K562 (cell line): ENCODE results near the gene SGMS1. TPM values are rescaled to one million over a fixed set of nuclear protein-coding genes. Genes with fewer than 3 reads are reported as not detected.

ENCODE experiments used
- ATAC-seq: fragments of 200-7000 bp; cut with Tn5 transposase; 3 replicates; pipeline ENCODE4 v1.9.1; 2020; ENCODE audit warnings: moderate library complexity
- BruUV-seq: library from RNA; stranded (reverse); fragments of 400-500 nt; replicated peaks from 2 replicates; lab custom pipeline; 2021; lab: Mats Ljungman, UMichigan
- CTCF ChIA-PET: fragments of 300-600 bp; formaldehyde crosslinking; extraction: SDS; loops from one replicate; lab custom pipeline; 2021; ENCODE audit warnings: low intra/inter-chr PET ratio; lab: Yijun Ruan, JAX
- POLR2A ChIA-PET: fragments of 300-600, 350-650 bp; sonication (Branson Sonifier 250); formaldehyde crosslinking; extraction: SDS; loops from one replicate; lab custom pipeline; 2021; ENCODE audit warnings: antibody characterized with exemption, inconsistent platforms; lab: Yijun Ruan, JAX
- DNase-seq, 4 experiments: peaks; one replicate each; pipeline versions ENCODE4 v3.0.0 to v3.0.0-alpha.2; 2011 to 2018; ENCODE audit warnings: low spot score in 3 of 4, mixed read lengths in 3 of 4; ENCODE audit errors: extremely low read depth in 1 of 4
- FAIRE-seq: peaks from 2 replicates; lab custom pipeline; 2011; peaks lifted over from hg19 to GRCh38; lab: Jason Lieb, UNC
- H2AFZ ChIP-seq: 2 replicates; pipeline ENCODE4 v1.6.0; 2011; ENCODE audit warnings: low read depth, low read length, control low read depth, inconsistent platforms
- H3K27ac ChIP-seq: fragments of 200-600 bp; 3 replicates; pipeline ENCODE4 v1.8.0; 2011; ENCODE audit warnings: low read depth, mild to moderate bottlenecking, control low read depth, inconsistent platforms, low read length, moderate library complexity, mixed read lengths; ENCODE audit errors: extremely low read depth
- H3K27me3 ChIP-seq, 2 experiments: fragments of 300-600 bp in 1 of 2; 2 replicates in 1 of 2; 3 replicates in 1 of 2; pipeline versions ENCODE4 v1.6.0 to v1.8.0; 2011; ENCODE audit warnings: inconsistent platforms in 2 of 2, low read length in 2 of 2, mild to moderate bottlenecking in 1 of 2, mixed read lengths in 1 of 2, moderate library complexity in 1 of 2; ENCODE audit not compliant: control insufficient read depth in 2 of 2, insufficient read depth in 2 of 2
- H3K36me3 ChIP-seq: fragments of 300-600 bp; 3 replicates; pipeline ENCODE4 v1.8.0; 2011; ENCODE audit warnings: mild to moderate bottlenecking, low read length, inconsistent platforms; ENCODE audit not compliant: control insufficient read depth, insufficient read depth
- H3K4me1 ChIP-seq, 2 experiments: fragments of 200-600 bp in 1 of 2; replicated peaks in 1 of 2; 2 replicates in 1 of 2; 3 replicates in 1 of 2; pipeline versions ENCODE4 v1.5.1 to v1.8.0; 2011; ENCODE audit warnings: inconsistent platforms in 2 of 2, low read length in 2 of 2, mild to moderate bottlenecking in 1 of 2, mixed read lengths in 1 of 2, moderate library complexity in 1 of 2; ENCODE audit not compliant: control insufficient read depth in 2 of 2, insufficient read depth in 2 of 2
- H3K4me2 ChIP-seq: 2 replicates; pipeline ENCODE4 v1.6.1; 2011; ENCODE audit warnings: low read length, control low read depth, inconsistent platforms, mixed read lengths; ENCODE audit not compliant: insufficient read depth
- H3K4me3 ChIP-seq: fragments of 200-600 bp; sonication (generic), shearing (Covaris generic); 2 replicates; pipeline ENCODE4 v1.5.1; 2016; ENCODE audit warnings: control low read depth, inconsistent platforms
- H3K79me2 ChIP-seq: fragments of 200-600 bp; 3 replicates; pipeline ENCODE4 v1.8.0; 2011; ENCODE audit warnings: low read length, inconsistent platforms; ENCODE audit not compliant: control insufficient read depth, insufficient read depth
- H3K9ac ChIP-seq, 2 experiments: 2 replicates each; pipeline versions ENCODE4 v1.6.0 to v1.6.1; 2011; ENCODE audit warnings: low read depth in 2 of 2, low read length in 2 of 2, control low read depth in 1 of 2, inconsistent platforms in 1 of 2, mild to moderate bottlenecking in 1 of 2, mixed read lengths in 1 of 2; ENCODE audit not compliant: insufficient read depth in 1 of 2
- H3K9me1 ChIP-seq: one replicate; pipeline ENCODE4 v1.6.0; 2011; ENCODE audit warnings: inconsistent platforms, mild to moderate bottlenecking, low read length, moderate library complexity; ENCODE audit not compliant: control insufficient read depth, insufficient read depth
- H3K9me3 ChIP-seq: replicated peaks from 2 replicates; pipeline ENCODE4 v1.5.1; 2011; ENCODE audit warnings: low read depth, low read length, inconsistent platforms; ENCODE audit not compliant: control insufficient read depth, insufficient read depth
- H4K20me1 ChIP-seq: replicated peaks from 2 replicates; pipeline ENCODE4 v1.6.1; 2011; ENCODE audit warnings: low read length, inconsistent platforms, mixed read lengths; ENCODE audit not compliant: control insufficient read depth, insufficient read depth
- KLF1 ChIP-seq: fragments of 450-650 bp; IDR thresholded peaks from 2 replicates; pipeline ENCODE4 v1.6.1; 2016; ENCODE audit warnings: missing genetic modification characterization, missing compliant biosample characterization
- TAF7 ChIP-seq: fragments of 450-650 bp; IDR thresholded peaks from 2 replicates; pipeline ENCODE4 v1.6.1; 2016; ENCODE audit warnings: missing genetic modification characterization, missing compliant biosample characterization
- ZNF347 ChIP-seq: fragments of 450-650 bp; formaldehyde crosslinking; IDR thresholded peaks from 2 replicates; pipeline ENCODE4 v1.4.0; 2020; ENCODE audit warnings: low read depth, mild to moderate bottlenecking, moderate library complexity
- WGBS: fragments of 100-300 bp; shearing (Covaris generic); methylation state at CpG from one replicate; pipeline ENCODE4 v1.1.6; 2016; ENCODE audit warnings: low coverage, mixed read lengths; ENCODE audit not compliant: insufficient coverage; ENCODE audit errors: missing lambda C conversion rate; 5-methylcytosine and 5-hydroxymethylcytosine counted together
- in situ Hi-C: fragments of 300-500 bp; cut with MboI; formaldehyde crosslinking; loops from 4 replicates; pipeline ENCODE4 v1.15.0; 2018; ENCODE audit warnings: inconsistent platforms, mixed read lengths
- intact Hi-C: fragments of 100-400 bp; cut with micrococcal nuclease; formaldehyde crosslinking; loops from 2 replicates; pipeline ENCODE4 v1.14.2; 2022
- polyA plus RNA-seq, 8 experiments: library from polyadenylated mRNA; depleted of rRNA in 4 of 8; stranded (reverse) in 5 of 8; unstranded in 3 of 8; fragments of >200 nt; fragmentation: Nextera tagmentation in 2 of 8; fragmentation: Illumina TruSeq in 1 of 8; extraction: Ambion mirVana in 2 of 8; extraction: Trizol in 1 of 8; gene quantifications; 2 replicates each; pipeline versions ENCODE4 v1.2.1 to v1.2.3, GENCODE V29; 2011 to 2014; ENCODE audit warnings: inconsistent platforms in 1 of 8, missing spikeins in 1 of 8
- total RNA-seq, 7 experiments: library from RNA; depleted of rRNA in 6 of 7; stranded (reverse); fragments of >200 nt in 6 of 7; fragmentation: Illumina TruSeq in 2 of 7; extraction: Trizol in 2 of 7; gene quantifications; 2 replicates each; pipeline versions ENCODE4 v1.2.1 to v1.2.3, GENCODE V29; 2011 to 2021; ENCODE audit warnings: low replicate concordance in 1 of 7
- TF ChIP-seq, protein P1 (sequence below): sonication (generic); formaldehyde crosslinking; IDR thresholded peaks from 2 replicates; pipeline ENCODE4 v1.8.1; 2023; ENCODE audit warnings: mild to moderate bottlenecking, missing genetic modification reagents
- TF ChIP-seq, protein P2 (sequence below): sonication (generic); formaldehyde crosslinking; IDR thresholded peaks from 2 replicates; pipeline ENCODE4 v1.8.1; 2022; ENCODE audit warnings: missing genetic modification reagents
- TF ChIP-seq, protein P3 (sequence below): fragments of 450-650 bp; IDR thresholded peaks from 2 replicates; pipeline ENCODE4 v1.6.1; 2016; ENCODE audit warnings: low read depth

Gene SGMS1
- total and polyA plus RNA-seq, 9 of the 15 experiments (the other 6 are each of a cell fraction or from before 2014, with no cell fraction given), result 22.6 to 232 (median 82.2) TPM

DNA sequence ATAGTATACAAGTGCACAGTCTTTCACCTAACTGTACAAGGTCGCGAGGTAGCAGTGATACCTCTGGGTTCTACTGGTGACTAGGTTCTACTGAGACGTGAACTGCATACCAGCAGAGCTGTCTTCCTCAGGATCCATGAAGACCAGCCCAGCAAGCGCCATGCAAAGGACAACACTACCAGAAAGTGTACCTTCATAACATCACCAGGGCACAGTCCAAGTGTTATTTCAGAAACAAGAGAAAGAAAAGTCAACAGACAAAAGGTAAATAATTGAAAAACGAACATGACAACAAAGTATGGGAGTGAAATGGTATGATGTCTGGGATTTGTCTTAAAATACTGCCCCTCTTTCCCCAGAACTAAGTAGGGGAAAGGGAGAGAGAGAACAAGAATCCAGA is 231.3 kb downstream of the SGMS1 start:
- ATAC-seq (no peak), DNase-seq (no peak), FAIRE-seq (no peak)
- CTCF ChIA-PET, result no interaction called here
- Histone ChIP-seq H3K4me2 (no peak overlapping the region), H2AFZ (no peak overlapping the region), H3K36me3 (peaks cover 42% of the 10 kb centered on the region), H3K9me1 (no peaks in the 10 kb centered on the region), H3K79me2 (peaks cover 100% of the 10 kb centered on the region), H3K4me1 (peaks cover 13 to 49% of the 10 kb centered on the region in 2 experiments), H3K9ac (no peak overlapping the region), H3K27ac (no peak overlapping the region), H4K20me1 (peaks cover 60% of the 10 kb centered on the region), H3K27me3 (no peaks in the 10 kb centered on the region), H3K9me3 (no peaks in the 10 kb centered on the region), H3K4me3 (no peak overlapping the region)
- POLR2A ChIA-PET, result no interaction called here
- intact Hi-C loops (no loop called here), in situ Hi-C loops (no loop called here)
- WGBS, result 78% methylated on average over 5 of the region's 5 CpGs
- BruUV-seq, result no TSS peak
- TF ChIP-seq KLF1 (no peak), ZNF347 (CRISPR knock-in tag) (no peak), TAF7 (no peak)
- TF ChIP-seq, protein P1, sequence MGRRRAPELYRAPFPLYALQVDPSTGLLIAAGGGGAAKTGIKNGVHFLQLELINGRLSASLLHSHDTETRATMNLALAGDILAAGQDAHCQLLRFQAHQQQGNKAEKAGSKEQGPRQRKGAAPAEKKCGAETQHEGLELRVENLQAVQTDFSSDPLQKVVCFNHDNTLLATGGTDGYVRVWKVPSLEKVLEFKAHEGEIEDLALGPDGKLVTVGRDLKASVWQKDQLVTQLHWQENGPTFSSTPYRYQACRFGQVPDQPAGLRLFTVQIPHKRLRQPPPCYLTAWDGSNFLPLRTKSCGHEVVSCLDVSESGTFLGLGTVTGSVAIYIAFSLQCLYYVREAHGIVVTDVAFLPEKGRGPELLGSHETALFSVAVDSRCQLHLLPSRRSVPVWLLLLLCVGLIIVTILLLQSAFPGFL (CRISPR knock-in tag), result no peak
- TF ChIP-seq, protein P2, sequence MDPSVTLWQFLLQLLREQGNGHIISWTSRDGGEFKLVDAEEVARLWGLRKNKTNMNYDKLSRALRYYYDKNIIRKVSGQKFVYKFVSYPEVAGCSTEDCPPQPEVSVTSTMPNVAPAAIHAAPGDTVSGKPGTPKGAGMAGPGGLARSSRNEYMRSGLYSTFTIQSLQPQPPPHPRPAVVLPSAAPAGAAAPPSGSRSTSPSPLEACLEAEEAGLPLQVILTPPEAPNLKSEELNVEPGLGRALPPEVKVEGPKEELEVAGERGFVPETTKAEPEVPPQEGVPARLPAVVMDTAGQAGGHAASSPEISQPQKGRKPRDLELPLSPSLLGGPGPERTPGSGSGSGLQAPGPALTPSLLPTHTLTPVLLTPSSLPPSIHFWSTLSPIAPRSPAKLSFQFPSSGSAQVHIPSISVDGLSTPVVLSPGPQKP (CRISPR knock-in tag), result no peak
- TF ChIP-seq, protein P3, sequence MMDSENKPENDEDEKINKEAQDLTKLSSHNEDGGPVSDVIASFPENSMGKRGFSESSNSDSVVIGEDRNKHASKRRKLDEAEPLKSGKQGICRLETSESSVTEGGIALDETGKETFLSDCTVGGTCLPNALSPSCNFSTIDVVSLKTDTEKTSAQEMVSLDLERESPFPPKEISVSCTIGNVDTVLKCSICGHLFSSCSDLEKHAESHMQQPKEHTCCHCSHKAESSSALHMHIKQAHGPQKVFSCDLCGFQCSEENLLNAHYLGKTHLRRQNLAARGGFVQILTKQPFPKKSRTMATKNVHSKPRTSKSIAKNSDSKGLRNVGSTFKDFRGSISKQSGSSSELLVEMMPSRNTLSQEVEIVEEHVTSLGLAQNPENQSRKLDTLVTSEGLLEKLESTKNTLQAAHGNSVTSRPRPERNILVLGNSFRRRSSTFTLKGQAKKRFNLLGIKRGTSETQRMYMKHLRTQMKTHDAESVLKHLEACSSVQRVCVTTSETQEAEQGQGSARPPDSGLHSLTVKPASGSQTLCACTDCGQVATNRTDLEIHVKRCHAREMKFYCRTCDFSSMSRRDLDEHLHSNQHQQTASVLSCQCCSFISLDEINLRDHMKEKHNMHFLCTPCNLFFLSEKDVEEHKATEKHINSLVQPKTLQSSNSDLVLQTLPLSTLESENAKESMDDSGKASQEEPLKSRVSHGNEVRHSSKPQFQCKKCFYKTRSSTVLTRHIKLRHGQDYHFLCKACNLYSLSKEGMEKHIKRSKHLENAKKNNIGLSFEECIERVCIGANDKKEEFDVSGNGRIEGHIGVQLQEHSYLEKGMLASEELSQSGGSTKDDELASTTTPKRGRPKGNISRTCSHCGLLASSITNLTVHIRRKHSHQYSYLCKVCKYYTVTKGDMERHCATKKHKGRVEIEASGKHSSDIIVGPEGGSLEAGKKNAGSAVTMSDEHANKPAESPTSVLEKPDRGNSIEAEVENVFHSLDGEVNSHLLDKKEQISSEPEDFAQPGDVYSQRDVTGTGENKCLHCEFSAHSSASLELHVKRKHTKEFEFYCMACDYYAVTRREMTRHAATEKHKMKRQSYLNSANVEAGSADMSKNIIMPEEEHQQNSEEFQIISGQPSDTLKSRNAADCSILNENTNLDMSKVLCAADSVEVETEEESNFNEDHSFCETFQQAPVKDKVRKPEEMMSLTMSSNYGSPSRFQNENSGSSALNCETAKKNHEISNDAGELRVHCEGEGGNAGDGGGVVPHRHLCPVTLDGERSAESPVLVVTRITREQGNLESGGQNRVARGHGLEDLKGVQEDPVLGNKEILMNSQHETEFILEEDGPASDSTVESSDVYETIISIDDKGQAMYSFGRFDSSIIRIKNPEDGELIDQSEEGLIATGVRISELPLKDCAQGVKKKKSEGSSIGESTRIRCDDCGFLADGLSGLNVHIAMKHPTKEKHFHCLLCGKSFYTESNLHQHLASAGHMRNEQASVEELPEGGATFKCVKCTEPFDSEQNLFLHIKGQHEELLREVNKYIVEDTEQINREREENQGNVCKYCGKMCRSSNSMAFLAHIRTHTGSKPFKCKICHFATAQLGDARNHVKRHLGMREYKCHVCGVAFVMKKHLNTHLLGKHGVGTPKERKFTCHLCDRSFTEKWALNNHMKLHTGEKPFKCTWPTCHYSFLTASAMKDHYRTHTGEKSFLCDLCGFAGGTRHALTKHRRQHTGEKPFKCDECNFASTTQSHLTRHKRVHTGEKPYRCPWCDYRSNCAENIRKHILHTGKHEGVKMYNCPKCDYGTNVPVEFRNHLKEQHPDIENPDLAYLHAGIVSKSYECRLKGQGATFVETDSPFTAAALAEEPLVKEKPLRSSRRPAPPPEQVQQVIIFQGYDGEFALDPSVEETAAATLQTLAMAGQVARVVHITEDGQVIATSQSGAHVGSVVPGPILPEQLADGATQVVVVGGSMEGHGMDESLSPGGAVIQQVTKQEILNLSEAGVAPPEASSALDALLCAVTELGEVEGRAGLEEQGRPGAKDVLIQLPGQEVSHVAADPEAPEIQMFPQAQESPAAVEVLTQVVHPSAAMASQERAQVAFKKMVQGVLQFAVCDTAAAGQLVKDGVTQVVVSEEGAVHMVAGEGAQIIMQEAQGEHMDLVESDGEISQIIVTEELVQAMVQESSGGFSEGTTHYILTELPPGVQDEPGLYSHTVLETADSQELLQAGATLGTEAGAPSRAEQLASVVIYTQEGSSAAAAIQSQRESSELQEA, result no peak
